ENCODE results near the gene FGFBP2.
"Not testable (repeated sequence)": the region's sequence is repeated elsewhere in the genome, so short reads cannot be mapped to it uniquely, and the experiment has no call there.

Gene FGFBP2

DNA sequence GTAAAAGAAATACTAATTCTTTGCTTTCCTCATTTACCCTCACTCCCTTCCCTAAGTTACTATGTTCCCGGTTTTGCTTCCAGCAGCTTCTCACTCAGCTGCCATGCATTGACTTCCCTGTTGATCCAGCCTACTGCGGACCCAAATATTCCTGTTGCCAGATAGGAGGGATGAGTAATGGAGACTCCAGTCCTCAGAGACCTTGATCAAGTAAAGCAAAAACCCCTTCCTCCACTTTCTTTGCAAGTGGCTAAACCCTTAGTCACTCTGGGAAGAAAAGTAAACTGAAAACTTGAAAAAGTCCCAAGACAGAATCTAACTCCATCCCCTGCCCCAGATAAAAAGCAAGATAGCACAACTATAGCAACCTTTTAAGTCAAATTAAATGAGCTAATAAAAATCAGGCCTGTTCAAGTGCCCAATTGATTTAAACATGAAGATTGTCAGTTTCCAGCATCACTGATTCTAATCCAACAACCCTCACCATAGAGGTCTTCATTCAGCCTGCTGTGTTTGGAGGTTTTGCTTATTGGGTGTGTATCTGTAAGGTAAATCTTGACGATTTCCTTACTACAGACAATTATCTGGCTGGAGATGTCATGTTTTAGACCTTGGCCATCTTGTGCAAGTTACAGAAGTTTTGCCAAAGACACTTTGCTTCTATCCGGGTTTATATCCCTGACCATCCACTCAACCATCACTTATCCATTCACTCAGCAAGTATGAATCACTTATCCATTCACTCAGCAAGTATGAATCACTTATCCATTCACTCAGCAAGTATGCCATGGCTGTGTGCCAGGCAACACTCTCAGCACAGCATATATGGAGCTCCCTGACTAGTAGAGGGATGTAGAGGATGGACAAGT is 42.0 kb downstream of the FGFBP2 start:
- Histone ChIP-seq H3K36me3 (no peaks in the 10 kb centered on the region), H3K4me3 (ENCODE audit: low read depth in 1 of 2, low read length in 1 of 2) (no peak overlapping the region), H3K27ac (no peak overlapping the region), H3K4me1 (ENCODE audit: control insufficient read depth in 1 of 2, insufficient read depth in 1 of 2, low read depth in 1 of 2, low read length in 1 of 2) (no peaks in the 10 kb centered on the region), H3K27me3 (peaks cover 13% of the 10 kb centered on the region), H3K9me3 (no peaks in the 10 kb centered on the region)
- TF ChIP-seq, protein P1, sequence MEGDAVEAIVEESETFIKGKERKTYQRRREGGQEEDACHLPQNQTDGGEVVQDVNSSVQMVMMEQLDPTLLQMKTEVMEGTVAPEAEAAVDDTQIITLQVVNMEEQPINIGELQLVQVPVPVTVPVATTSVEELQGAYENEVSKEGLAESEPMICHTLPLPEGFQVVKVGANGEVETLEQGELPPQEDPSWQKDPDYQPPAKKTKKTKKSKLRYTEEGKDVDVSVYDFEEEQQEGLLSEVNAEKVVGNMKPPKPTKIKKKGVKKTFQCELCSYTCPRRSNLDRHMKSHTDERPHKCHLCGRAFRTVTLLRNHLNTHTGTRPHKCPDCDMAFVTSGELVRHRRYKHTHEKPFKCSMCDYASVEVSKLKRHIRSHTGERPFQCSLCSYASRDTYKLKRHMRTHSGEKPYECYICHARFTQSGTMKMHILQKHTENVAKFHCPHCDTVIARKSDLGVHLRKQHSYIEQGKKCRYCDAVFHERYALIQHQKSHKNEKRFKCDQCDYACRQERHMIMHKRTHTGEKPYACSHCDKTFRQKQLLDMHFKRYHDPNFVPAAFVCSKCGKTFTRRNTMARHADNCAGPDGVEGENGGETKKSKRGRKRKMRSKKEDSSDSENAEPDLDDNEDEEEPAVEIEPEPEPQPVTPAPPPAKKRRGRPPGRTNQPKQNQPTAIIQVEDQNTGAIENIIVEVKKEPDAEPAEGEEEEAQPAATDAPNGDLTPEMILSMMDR (IDR thresholded peaks at IDR 0.05): no peak

DNA sequence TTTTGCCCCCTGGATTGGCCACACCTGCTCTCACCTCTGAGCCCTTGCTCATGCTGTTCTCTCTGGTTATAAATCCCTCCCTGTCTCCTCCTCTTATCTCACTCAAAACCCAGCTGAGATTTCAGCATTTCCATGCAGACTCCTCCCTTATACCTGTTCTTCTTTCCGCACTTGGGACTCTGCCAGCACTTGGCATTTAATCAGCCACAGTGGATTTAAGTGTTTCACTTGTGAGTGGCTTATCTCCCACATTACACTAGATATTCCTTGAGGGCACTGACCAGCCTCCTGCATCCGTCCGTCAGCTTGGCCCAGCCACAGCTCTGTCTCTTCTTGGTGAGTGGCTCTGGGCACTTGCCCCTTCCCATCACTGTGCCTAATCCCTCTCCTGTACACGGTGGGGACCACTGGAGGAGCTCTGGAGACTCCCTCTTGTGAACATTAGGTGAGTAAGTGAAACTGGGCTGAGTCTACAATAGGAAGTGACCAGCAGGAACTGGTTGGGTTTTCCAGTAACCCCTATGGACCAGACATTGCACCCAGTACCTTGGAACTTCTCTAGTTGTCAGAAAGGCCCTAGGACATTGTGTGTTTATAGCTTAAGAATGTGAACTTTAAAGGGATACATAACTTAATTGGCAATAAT is 44.4 kb downstream of the FGFBP2 start:
- H3K27ac ChIP-seq: no peak overlapping the region
- no peak overlapping the region for H3K4me3 ChIP-seq (ENCODE audit: low read depth in 1 of 2, low read length in 1 of 2)
- H3K27me3 ChIP-seq: peaks cover 13% of the 10 kb centered on the region
- no peaks in the 10 kb centered on the region for H3K36me3 ChIP-seq
- H3K9me3 ChIP-seq: no peaks in the 10 kb centered on the region
- no peaks in the 10 kb centered on the region for H3K4me1 ChIP-seq (ENCODE audit: control insufficient read depth in 1 of 2, insufficient read depth in 1 of 2, low read depth in 1 of 2, low read length in 1 of 2)
- TF ChIP-seq, protein P1 (IDR thresholded peaks at IDR 0.05): no peak

DNA sequence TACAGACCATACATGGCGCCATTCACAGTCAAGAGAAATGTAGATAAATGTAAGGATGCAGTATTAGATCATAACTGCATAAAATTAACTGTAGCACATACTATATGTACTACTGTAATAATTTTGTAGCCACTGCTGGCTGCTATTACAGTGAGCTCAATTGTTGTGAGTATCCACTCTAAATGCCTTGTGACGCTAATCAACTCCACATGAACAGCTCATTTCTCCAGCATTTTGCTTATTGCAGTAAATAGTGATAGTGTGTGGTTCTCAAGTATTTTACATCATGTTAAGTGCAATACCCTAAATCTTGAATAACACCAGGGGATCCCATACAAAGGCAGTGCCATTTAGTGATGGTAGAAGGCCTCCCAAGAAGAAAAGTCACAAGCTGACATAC is 45.7 kb downstream of the FGFBP2 start:
- no peaks in the 10 kb centered on the region for H3K4me1 ChIP-seq (ENCODE audit: control insufficient read depth in 1 of 2, insufficient read depth in 1 of 2, low read depth in 1 of 2, low read length in 1 of 2)
- no peaks in the 10 kb centered on the region for H3K36me3 ChIP-seq
- H3K27me3 ChIP-seq: peaks cover 13% of the 10 kb centered on the region
- H3K27ac ChIP-seq: no peak overlapping the region
- H3K9me3 ChIP-seq: no peaks in the 10 kb centered on the region
- no peak overlapping the region for H3K4me3 ChIP-seq (ENCODE audit: low read depth in 1 of 2, low read length in 1 of 2)
- TF ChIP-seq, protein P1 (IDR thresholded peaks at IDR 0.05): no peak

DNA sequence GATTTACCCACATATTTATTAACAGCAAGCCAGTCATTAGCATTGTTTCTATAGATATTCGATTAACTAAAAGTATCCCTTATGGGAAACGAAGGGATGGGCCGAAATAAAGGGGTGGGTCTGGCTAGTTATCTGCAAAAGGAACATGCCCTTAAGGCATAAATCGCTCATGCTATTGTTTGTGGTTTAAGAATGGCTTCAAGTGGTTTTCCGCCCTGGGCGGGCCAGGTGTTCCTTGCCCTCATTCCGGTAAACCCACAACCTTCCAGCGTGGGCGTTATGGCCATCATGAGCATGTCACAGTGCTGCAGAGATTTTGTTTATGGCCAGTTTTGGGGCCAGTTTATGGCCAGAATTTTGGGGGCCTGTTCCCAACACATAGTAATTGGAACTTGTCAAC is 46.6 kb downstream of the FGFBP2 start:
- H3K27me3 ChIP-seq; H3K4me3 ChIP-seq (ENCODE audit: low read depth in 1 of 2, low read length in 1 of 2); H3K36me3 ChIP-seq; H3K9me3 ChIP-seq; H3K27ac ChIP-seq; H3K4me1 ChIP-seq (ENCODE audit: control insufficient read depth in 1 of 2, insufficient read depth in 1 of 2, low read depth in 1 of 2, low read length in 1 of 2): not testable (repeated sequence)

DNA sequence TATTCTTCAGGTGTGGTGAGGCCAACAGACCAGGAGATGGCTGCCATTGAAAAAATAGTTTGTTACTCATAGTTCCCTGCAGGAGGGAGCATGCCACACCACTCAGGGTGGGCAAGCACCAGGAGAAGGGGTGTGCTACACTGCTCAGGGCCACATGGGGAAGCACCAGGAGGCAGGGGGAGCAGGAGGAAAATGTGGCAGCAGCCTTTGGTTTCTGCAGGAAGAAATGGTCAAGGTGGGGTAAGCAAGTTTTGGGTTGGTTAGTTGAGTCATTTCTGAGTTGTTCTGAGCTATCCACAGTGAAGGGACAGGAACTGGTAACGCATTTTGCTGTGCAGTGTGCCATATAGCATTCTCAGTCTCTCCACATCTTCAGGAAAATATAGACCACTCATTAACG is 48.2 kb downstream of the FGFBP2 start:
- H3K36me3 ChIP-seq: no peaks in the 10 kb centered on the region
- TF ChIP-seq, protein P1 (IDR thresholded peaks at IDR 0.05): no peak
- no peak overlapping the region for H3K4me3 ChIP-seq (ENCODE audit: low read depth in 1 of 2, low read length in 1 of 2)
- H3K27me3 ChIP-seq: peaks cover 4% of the 10 kb centered on the region
- H3K27ac ChIP-seq: no peak overlapping the region
- H3K4me1 ChIP-seq (ENCODE audit: control insufficient read depth in 1 of 2, insufficient read depth in 1 of 2, low read depth in 1 of 2, low read length in 1 of 2): no peaks in the 10 kb centered on the region
- H3K9me3 ChIP-seq: no peaks in the 10 kb centered on the region

DNA sequence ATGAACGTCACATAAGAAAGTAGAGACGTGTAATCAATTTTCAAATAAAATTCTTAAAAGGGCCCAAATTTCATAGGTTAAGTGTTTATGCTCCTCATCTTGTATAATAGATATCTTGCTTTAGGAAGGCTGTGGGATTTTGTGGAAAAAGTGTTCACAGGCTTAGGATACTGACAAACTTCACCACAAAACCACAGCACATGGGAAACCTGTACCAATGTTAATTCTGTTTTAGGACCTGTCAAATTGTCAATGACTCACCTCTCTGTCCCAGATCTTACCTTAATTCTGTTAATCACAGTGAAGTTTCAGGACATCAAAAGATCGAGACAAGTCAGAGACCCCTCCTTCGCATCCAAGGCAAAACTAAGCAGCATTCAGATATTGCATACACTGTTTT is 48.7 kb downstream of the FGFBP2 start:
- H3K27ac ChIP-seq: no peak overlapping the region
- TF ChIP-seq, protein P1 (IDR thresholded peaks at IDR 0.05): no peak
- no peak overlapping the region for H3K4me3 ChIP-seq (ENCODE audit: low read depth in 1 of 2, low read length in 1 of 2)
- no peaks in the 10 kb centered on the region for H3K9me3 ChIP-seq
- H3K36me3 ChIP-seq: no peaks in the 10 kb centered on the region
- no peaks in the 10 kb centered on the region for H3K4me1 ChIP-seq (ENCODE audit: control insufficient read depth in 1 of 2, insufficient read depth in 1 of 2, low read depth in 1 of 2, low read length in 1 of 2)
- H3K27me3 ChIP-seq: no peaks in the 10 kb centered on the region

Measured in neutrophil (primary cell).